ENCODE measurements around the gene SLC1A4. TPM values are rescaled to one million over a fixed set of nuclear protein-coding genes. Genes with fewer than 3 reads are reported as not detected.

SLC1A4 gene
- total RNA-seq, 1 experiment from 2014 or later, result 9.1 TPM

- intact Hi-C loops (cut with micrococcal nuclease), result no loop called here
- Histone ChIP-seq H3K27me3 (ENCODE audit: low read length) (no peaks in the 10 kb centered on the region), H4K20me1 (ENCODE audit: low read length) (no peaks in the 10 kb centered on the region), H3K9ac (ENCODE audit: low read length) (no peak overlapping the region), H3K4me2 (ENCODE audit: low read length) (no peak overlapping the region), H2AFZ (ENCODE audit: low read length) (no peak overlapping the region), H3F3A (ENCODE audit: low read length, unreplicated experiment) (no peaks in the 10 kb centered on the region), H3K9me3 (ENCODE audit: low read length) (no peaks in the 10 kb centered on the region), H3K79me2 (ENCODE audit: low read length) (no peaks in the 10 kb centered on the region), H3K9me2 (replicated peaks; ENCODE audit: low read length) (no peaks in the 10 kb centered on the region), H3K36me3 (ENCODE audit: low read depth, low read length) (no peaks in the 10 kb centered on the region), H3K4me3 (ENCODE audit: low read length) (no peak overlapping the region), H3K4me1 (ENCODE audit: insufficient read depth, low read length) (peaks cover 19% of the 10 kb centered on the region), H3K27ac (ENCODE audit: low read length) (no peak overlapping the region)
- DNase-seq (no peak), ATAC-seq (no peak)
- ChIA-PET CTCF (no interaction called here), POLR2A (ENCODE audit: unreplicated experiment) (no interaction called here)
- TF ChIP-seq, protein P1, sequence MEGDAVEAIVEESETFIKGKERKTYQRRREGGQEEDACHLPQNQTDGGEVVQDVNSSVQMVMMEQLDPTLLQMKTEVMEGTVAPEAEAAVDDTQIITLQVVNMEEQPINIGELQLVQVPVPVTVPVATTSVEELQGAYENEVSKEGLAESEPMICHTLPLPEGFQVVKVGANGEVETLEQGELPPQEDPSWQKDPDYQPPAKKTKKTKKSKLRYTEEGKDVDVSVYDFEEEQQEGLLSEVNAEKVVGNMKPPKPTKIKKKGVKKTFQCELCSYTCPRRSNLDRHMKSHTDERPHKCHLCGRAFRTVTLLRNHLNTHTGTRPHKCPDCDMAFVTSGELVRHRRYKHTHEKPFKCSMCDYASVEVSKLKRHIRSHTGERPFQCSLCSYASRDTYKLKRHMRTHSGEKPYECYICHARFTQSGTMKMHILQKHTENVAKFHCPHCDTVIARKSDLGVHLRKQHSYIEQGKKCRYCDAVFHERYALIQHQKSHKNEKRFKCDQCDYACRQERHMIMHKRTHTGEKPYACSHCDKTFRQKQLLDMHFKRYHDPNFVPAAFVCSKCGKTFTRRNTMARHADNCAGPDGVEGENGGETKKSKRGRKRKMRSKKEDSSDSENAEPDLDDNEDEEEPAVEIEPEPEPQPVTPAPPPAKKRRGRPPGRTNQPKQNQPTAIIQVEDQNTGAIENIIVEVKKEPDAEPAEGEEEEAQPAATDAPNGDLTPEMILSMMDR (conservative IDR thresholded peaks at IDR 0.05; ENCODE audit: low read depth, low read length), result no peak
- no peak for TF ChIP-seq EZH2 (IDR thresholded peaks at IDR 0.05; ENCODE audit: low read length, unreplicated experiment)
- TF ChIP-seq EZH2phosphoT487 (IDR thresholded peaks at IDR 0.05; ENCODE audit: borderline replicate concordance, low read length), result no peak
- BruUV-seq (replicated peaks), result no TSS peak
Observed at GRCh38 chr2:64972426-64972825, 16.8 kb upstream of the SLC1A4 start.

DNA sequence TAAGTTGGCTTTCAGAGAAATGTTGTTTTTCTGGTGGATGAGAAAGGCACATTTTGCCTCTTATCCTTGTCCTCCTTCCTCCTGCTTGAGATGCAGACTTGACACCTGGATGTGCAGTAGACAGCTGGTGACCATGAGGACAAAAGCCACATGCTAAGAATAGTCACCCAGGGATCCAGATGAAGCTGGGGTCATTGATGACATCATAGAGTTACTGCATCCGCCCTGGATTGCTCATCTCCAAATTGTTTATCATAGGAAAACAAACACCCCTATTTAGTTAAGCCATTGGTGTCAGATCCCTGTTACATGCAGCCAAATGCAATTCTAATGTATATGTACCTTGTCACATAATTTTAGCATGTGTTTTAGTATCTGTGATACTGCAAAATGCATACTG lies 16.3 kb upstream of the SLC1A4 start:
- H3K4me3 ChIP-seq (ENCODE audit: low read length), result no peak overlapping the region
- TF ChIP-seq EZH2phosphoT487 (IDR thresholded peaks at IDR 0.05; ENCODE audit: borderline replicate concordance, low read length) (no peak), EZH2 (IDR thresholded peaks at IDR 0.05; ENCODE audit: low read length, unreplicated experiment) (no peak)
- TF ChIP-seq, protein P1 (conservative IDR thresholded peaks at IDR 0.05; ENCODE audit: low read depth, low read length), result no peak
- peaks cover 19% of the 10 kb centered on the region for H3K4me1 ChIP-seq (ENCODE audit: insufficient read depth, low read length)
- intact Hi-C loops (cut with micrococcal nuclease), result no loop called here
- no peaks in the 10 kb centered on the region for H3F3A ChIP-seq (ENCODE audit: low read length, unreplicated experiment)
- no peak for ATAC-seq
- POLR2A ChIA-PET (ENCODE audit: unreplicated experiment), result no interaction called here
- BruUV-seq (replicated peaks), result no TSS peak
- no peaks in the 10 kb centered on the region for H3K9me3 ChIP-seq (ENCODE audit: low read length)
- DNase-seq, result no peak
- no peak overlapping the region for H3K4me2 ChIP-seq (ENCODE audit: low read length)
- H3K27ac ChIP-seq (ENCODE audit: low read length), result no peak overlapping the region
- CTCF ChIA-PET, result no interaction called here
- H4K20me1 ChIP-seq (ENCODE audit: low read length), result no peaks in the 10 kb centered on the region
- H3K36me3 ChIP-seq (ENCODE audit: low read depth, low read length), result no peaks in the 10 kb centered on the region
- H3K9ac ChIP-seq (ENCODE audit: low read length), result no peak overlapping the region
- H3K27me3 ChIP-seq (ENCODE audit: low read length), result no peaks in the 10 kb centered on the region
- H3K9me2 ChIP-seq (replicated peaks; ENCODE audit: low read length), result no peaks in the 10 kb centered on the region
- H2AFZ ChIP-seq (ENCODE audit: low read length), result no peak overlapping the region
- no peaks in the 10 kb centered on the region for H3K79me2 ChIP-seq (ENCODE audit: low read length)

- Histone ChIP-seq H4K20me1 (ENCODE audit: low read length) (no peaks in the 10 kb centered on the region), H3K79me2 (ENCODE audit: low read length) (no peaks in the 10 kb centered on the region), H3K27me3 (ENCODE audit: low read length) (no peaks in the 10 kb centered on the region), H2AFZ (ENCODE audit: low read length) (no peak overlapping the region), H3K36me3 (ENCODE audit: low read depth, low read length) (no peaks in the 10 kb centered on the region), H3K9me2 (replicated peaks; ENCODE audit: low read length) (no peaks in the 10 kb centered on the region), H3K9me3 (ENCODE audit: low read length) (no peaks in the 10 kb centered on the region), H3K27ac (ENCODE audit: low read length) (no peak overlapping the region), H3F3A (ENCODE audit: low read length, unreplicated experiment) (no peaks in the 10 kb centered on the region), H3K4me1 (ENCODE audit: insufficient read depth, low read length) (peaks cover 24% of the 10 kb centered on the region), H3K4me3 (ENCODE audit: low read length) (no peak overlapping the region), H3K9ac (ENCODE audit: low read length) (no peak overlapping the region), H3K4me2 (ENCODE audit: low read length) (peak overlapping the region; percentile 48)
- CTCF ChIA-PET, result no interaction called here
- BruUV-seq (replicated peaks), result no TSS peak
- TF ChIP-seq EZH2phosphoT487 (IDR thresholded peaks at IDR 0.05; ENCODE audit: borderline replicate concordance, low read length) (no peak), EZH2 (IDR thresholded peaks at IDR 0.05; ENCODE audit: low read length, unreplicated experiment) (no peak)
- TF ChIP-seq, protein P1 (conservative IDR thresholded peaks at IDR 0.05; ENCODE audit: low read depth, low read length), result no peak
- DNase-seq (peak; percentile 89), ATAC-seq (peak; percentile 94)
- POLR2A ChIA-PET (ENCODE audit: unreplicated experiment), result interaction anchor here (0.7 kb wide), 1 partner anchor 238 kb away, joined by 3 read pairs; no protein-coding TSS in a partner anchor
- intact Hi-C loops (cut with micrococcal nuclease), result no loop called here
Observed at GRCh38 chr2:64975232-64975821, 13.9 kb upstream of the SLC1A4 start.
